Tibial nerve (tissue), 4 donors: ENCODE results near the gene SLIT2. TPM values are rescaled to one million over a fixed set of nuclear protein-coding genes. Genes with fewer than 3 reads are reported as not detected.

Experiments used
- DNase-seq, 2 donors: peaks; one replicate each; pipeline ENCODE4 v3.0.0-alpha.2; 2019; ENCODE audit warnings: low spot score in 2 of 2
- H3K27ac ChIP-seq, 4 donors: fragments of 200-600 bp; sonication (generic) in 3 of 4; one replicate each; pipeline ENCODE4 v1.5.1; 2017 to 2019; ENCODE audit warnings: mild to moderate bottlenecking in 1 of 4
- H3K27me3 ChIP-seq, 2 donors: fragments of 200-600 bp; sonication (generic) in 1 of 2; one replicate each; pipeline versions ENCODE4 v1.5.1 to v1.6.0; 2017 to 2019
- H3K36me3 ChIP-seq, 3 donors: fragments of 200-600 bp; sonication (generic); one replicate each; pipeline ENCODE4 v1.5.1; 2018 to 2019
- H3K4me1 ChIP-seq, 4 donors: fragments of 200-600 bp; sonication (generic) in 3 of 4; one replicate each; pipeline ENCODE4 v1.5.1; 2017 to 2019
- H3K4me3 ChIP-seq, 4 donors: fragments of 200-600 bp; sonication (generic) in 3 of 4; one replicate each; pipeline ENCODE4 v1.5.1; 2017 to 2019; ENCODE audit warnings: mild to moderate bottlenecking in 1 of 4, moderate library complexity in 1 of 4
- H3K9me3 ChIP-seq, 4 donors: fragments of 200-600 bp; sonication (generic) in 3 of 4; one replicate each; pipeline ENCODE4 v1.5.1; 2017 to 2019
- EP300 ChIP-seq, 2 donors: sonication (generic); formaldehyde crosslinking; IDR thresholded peaks; one replicate each; pipeline ENCODE4 v1.6.1; 2017; ENCODE audit warnings: antibody characterized with exemption in 2 of 2, mild to moderate bottlenecking in 1 of 2
- POLR2A ChIP-seq, 2 donors: fragments of 450-650 bp; IDR thresholded peaks; one replicate each; pipeline ENCODE4 v1.6.1; 2017; ENCODE audit warnings: antibody characterized with exemption in 2 of 2, mild to moderate bottlenecking in 2 of 2, moderate library complexity in 2 of 2
- WGBS, 2 donors: methylation state at CpG; one replicate each; pipeline ENCODE4 v1.1.5; 2018; 5-methylcytosine and 5-hydroxymethylcytosine counted together
- total RNA-seq, 4 donors: library from RNA; depleted of rRNA; stranded (reverse); fragments of >200 nt; gene quantifications; one replicate each; pipeline ENCODE4 v1.1.0, GENCODE V29; 2016
- TF ChIP-seq, protein P1 (sequence below), 5 experiments: fragments of 200-600 bp in 3 of 5; fragments of 450-650 bp in 2 of 5; sonication (generic) in 3 of 5; IDR thresholded peaks; one replicate each; pipeline ENCODE4 v1.5.1; 2016 to 2019; ENCODE audit warnings: antibody characterized with exemption in 5 of 5, mild to moderate bottlenecking in 3 of 5, moderate library complexity in 2 of 5

SLIT2 gene
- total RNA-seq, 4 donors from 2014 or later = 38.6 to 66.2 (median 47.2) TPM

DNA sequence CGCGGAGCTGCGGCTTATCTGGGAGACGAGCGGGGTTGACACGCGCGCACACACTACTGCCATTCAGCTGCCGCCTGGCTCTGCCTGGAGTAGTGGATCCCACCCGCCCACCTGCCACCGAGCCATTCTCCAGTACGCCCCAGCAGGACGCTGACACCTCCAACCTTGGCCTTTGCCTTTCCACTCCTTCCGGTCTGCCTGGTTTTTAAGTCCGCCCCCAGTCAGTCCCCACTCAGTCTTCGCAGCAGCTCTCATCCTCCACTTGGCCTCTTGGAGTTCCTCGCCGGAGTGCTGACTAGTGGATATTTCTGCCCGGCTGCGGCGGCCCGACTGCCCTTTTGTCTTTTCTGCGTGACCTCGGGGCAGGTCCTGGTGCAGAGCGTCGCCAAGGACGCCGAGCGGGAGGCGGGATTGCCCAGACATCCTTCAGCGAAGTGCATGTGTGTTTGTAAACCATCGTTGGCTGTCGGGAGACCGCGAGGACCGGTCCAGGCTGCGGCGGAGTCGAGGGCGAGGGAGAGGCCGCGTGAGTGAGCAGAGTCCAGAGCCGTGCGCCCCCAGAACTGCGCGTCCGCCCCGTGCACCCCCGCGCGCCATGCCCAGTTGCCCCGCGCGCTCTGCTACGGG, 1.1 kb downstream of the SLIT2 start:
- DNase-seq = peak; percentile 18 to 20

DNA sequence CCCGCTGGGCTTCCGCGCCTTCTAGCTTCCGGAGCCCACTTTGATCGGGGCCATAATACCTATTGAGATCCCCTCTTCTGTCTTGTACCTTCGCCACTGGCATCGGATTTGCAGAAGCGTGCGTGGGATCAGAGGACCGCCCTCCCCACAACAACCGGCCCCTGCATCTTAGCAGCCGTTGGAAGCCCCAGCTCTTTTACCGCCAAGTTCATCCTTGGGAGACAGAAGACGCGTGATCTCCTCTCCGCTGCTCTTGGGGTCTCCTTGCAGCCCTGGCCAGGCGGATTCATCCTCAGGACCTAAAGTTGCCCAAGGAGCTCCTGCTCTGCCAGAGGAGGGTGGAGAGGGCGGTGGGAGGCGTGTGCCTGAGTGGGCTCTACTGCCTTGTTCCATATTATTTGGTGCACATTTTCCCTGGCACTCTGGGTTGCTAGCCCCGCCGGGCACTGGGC, 1.6 kb downstream of the SLIT2 start:
- peak overlapping the region; percentile 13 to 88 (median 78) for H3K27ac ChIP-seq
- H3K27me3 ChIP-seq = peaks cover 0 to 12% of the 10 kb centered on the region in 2 donors
- no peaks in the 10 kb centered on the region for H3K9me3 ChIP-seq
- H3K4me3 ChIP-seq = peak overlapping the region; percentile 50 to 78 (median 67)
- no peak for DNase-seq
- peaks cover 0 to 62% (median 5%) of the 10 kb centered on the region in 4 donors for H3K4me1 ChIP-seq
- H3K36me3 ChIP-seq = no peaks in the 10 kb centered on the region
- TF ChIP-seq, protein P1, sequence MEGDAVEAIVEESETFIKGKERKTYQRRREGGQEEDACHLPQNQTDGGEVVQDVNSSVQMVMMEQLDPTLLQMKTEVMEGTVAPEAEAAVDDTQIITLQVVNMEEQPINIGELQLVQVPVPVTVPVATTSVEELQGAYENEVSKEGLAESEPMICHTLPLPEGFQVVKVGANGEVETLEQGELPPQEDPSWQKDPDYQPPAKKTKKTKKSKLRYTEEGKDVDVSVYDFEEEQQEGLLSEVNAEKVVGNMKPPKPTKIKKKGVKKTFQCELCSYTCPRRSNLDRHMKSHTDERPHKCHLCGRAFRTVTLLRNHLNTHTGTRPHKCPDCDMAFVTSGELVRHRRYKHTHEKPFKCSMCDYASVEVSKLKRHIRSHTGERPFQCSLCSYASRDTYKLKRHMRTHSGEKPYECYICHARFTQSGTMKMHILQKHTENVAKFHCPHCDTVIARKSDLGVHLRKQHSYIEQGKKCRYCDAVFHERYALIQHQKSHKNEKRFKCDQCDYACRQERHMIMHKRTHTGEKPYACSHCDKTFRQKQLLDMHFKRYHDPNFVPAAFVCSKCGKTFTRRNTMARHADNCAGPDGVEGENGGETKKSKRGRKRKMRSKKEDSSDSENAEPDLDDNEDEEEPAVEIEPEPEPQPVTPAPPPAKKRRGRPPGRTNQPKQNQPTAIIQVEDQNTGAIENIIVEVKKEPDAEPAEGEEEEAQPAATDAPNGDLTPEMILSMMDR (IDR thresholded peaks at IDR 0.05) = no peak
- TF ChIP-seq EP300 (IDR thresholded peaks at IDR 0.05) = no peak
- no peak for TF ChIP-seq POLR2A (IDR thresholded peaks at IDR 0.05)
- WGBS, 2 donors = 2 to 7% methylated on average over 18 to 20 of the region's 21 CpGs

More for the DNA sequence above, 1.1 kb downstream of the SLIT2 start:
- no peaks in the 10 kb centered on the region for H3K36me3 ChIP-seq
- H3K9me3 ChIP-seq = no peaks in the 10 kb centered on the region
- peak overlapping the region; percentile 70 to 88 (median 84) for H3K27ac ChIP-seq
- H3K4me3 ChIP-seq = peak overlapping the region; percentile 50 to 78 (median 67)
- no peak for TF ChIP-seq POLR2A (IDR thresholded peaks at IDR 0.05)
- peak in 1 of 2 donors; percentile 36 for TF ChIP-seq EP300 (IDR thresholded peaks at IDR 0.05)
- peaks cover 0 to 12% of the 10 kb centered on the region in 2 donors for H3K27me3 ChIP-seq
- H3K4me1 ChIP-seq = peaks cover 0 to 62% (median 5%) of the 10 kb centered on the region in 4 donors
- 0 to 1% methylated on average over 29 to 55 of the region's 55 CpGs for whole genome bisulfite sequencing, 2 donors

DNA sequence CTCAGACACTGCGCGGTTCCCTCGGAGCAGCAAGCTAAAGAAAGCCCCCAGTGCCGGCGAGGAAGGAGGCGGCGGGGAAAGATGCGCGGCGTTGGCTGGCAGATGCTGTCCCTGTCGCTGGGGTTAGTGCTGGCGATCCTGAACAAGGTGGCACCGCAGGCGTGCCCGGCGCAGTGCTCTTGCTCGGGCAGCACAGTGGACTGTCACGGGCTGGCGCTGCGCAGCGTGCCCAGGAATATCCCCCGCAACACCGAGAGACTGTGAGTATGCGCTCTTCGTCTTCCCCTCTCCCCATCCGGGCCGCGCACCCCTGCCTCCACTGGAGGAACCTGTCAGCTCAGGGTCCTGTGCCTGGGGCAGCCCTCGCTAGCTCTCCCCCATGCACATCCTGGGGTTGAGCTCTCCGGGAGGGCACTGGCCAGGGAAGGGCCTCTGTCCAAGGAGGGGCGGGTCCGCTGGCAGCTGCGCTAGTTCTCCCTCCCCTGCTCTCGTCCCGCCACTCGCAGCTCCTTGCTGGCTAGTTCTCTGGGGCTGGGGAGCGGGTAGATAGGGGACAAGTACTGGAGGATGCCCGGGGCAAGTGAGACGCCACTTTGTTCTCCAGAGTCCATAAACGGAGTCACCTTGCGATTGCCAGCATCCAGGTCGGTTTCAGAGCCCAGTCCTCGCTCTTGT, 2.2 kb downstream of the SLIT2 start:
- Histone ChIP-seq H3K9me3 (no peaks in the 10 kb centered on the region), H3K36me3 (no peaks in the 10 kb centered on the region), H3K4me3 (peak overlapping the region; percentile 50 to 78 (median 67)), H3K4me1 (peaks cover 0 to 65% (median 5%) of the 10 kb centered on the region in 4 donors), H3K27me3 (peaks cover 0 to 12% of the 10 kb centered on the region in 2 donors), H3K27ac (peak overlapping the region; percentile 66 to 88 (median 78))
- no peak for TF ChIP-seq EP300 (IDR thresholded peaks at IDR 0.05)
- TF ChIP-seq, protein P1 (IDR thresholded peaks at IDR 0.05) = no peak
- TF ChIP-seq POLR2A (IDR thresholded peaks at IDR 0.05) = no peak
- DNase-seq = no peak
- WGBS, 2 donors = 1% methylated on average over 30 of the region's 43 CpGs

DNA sequence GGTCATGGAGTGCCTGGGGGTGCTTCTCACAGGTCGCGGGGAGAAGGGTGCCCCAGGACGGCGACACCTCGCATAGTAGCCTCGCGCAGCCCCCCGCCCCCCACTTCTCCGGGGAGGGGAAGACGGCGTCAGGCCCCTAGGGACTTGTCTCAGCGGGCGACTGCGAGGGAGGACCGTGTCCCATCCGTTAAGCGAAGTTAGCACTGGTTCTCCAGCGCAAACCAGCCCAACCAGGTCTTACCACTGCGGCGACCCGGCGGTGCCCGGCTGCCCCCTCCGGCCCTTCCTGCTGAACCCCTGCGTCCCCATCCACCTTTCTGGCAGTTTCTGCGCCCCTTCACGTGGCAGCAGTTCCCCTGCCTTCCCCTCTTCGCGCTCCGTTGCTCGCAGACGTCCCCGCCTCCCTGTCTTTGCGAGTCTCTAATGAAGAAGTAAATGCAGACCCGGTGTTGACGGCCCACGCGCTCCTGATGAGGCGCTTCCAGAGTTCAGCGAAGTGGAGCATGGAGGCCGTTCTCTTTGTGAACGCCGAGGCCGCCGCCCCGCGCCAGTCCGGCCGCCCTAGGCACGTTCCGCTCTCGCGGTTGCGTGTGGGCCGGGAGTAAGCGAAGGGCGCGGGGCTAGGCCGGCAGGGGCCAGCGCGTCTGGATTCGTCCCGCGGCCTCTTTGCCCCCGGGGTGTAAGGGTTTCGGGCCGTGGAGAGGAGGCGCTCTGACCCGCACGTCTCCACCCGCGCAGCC, 3.0 kb downstream of the SLIT2 start:
- TF ChIP-seq, protein P1 (IDR thresholded peaks at IDR 0.05) = no peak
- TF ChIP-seq POLR2A (IDR thresholded peaks at IDR 0.05) (no peak), EP300 (IDR thresholded peaks at IDR 0.05) (no peak)
- Histone ChIP-seq H3K36me3 (no peaks in the 10 kb centered on the region), H3K27ac (peak overlapping the region; percentile 66 to 88 (median 78)), H3K4me3 (peak overlapping the region; percentile 50 to 78 (median 67)), H3K27me3 (peaks cover 0 to 12% of the 10 kb centered on the region in 2 donors), H3K4me1 (peaks cover 0 to 69% (median 5%) of the 10 kb centered on the region in 4 donors), H3K9me3 (no peaks in the 10 kb centered on the region)
- 3 to 4% methylated on average over 39 to 61 of the region's 72 CpGs for WGBS, 2 donors
- peak in 1 of 2 donors; percentile 16 for DNase-seq

DNA sequence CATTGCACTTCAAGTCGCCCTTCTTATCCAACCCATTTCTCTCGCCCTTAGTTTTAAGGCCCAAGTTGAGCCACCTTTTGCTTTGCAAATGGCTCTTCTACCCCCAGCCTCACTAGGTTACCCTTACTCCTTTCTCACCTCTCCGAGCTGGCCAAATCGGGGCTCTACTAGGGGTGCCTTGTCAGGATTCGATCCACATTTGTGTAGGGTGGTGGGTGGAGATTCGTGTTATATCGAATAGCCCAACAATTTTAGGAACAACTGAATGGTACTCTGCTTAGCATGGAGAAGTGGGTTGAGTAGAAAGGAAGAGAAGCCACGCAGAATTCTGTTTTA, 3.5 kb downstream of the SLIT2 start:
- 21 to 30% methylated on average over 8 of the region's 8 CpGs for WGBS, 2 donors
- no peak for DNase-seq
- H3K4me1 ChIP-seq = peaks cover 0 to 71% (median 5%) of the 10 kb centered on the region in 4 donors
- H3K36me3 ChIP-seq = no peaks in the 10 kb centered on the region
- TF ChIP-seq EP300 (IDR thresholded peaks at IDR 0.05) (no peak), POLR2A (IDR thresholded peaks at IDR 0.05) (no peak)
- TF ChIP-seq, protein P1 (IDR thresholded peaks at IDR 0.05) = no peak
- peaks cover 0 to 12% of the 10 kb centered on the region in 2 donors for H3K27me3 ChIP-seq
- H3K4me3 ChIP-seq = peak overlapping the region; percentile 50 to 78 (median 67)
- H3K9me3 ChIP-seq = no peaks in the 10 kb centered on the region
- peak overlapping the region; percentile 66 to 88 (median 78) for H3K27ac ChIP-seq
